ENCODE results near the gene LRBA. TPM values are rescaled to one million over a fixed set of nuclear protein-coding genes. Genes with fewer than 3 reads are reported as not detected.
A peak's percentile ranks its signal among the peaks of the same experiment; 100 is the strongest.

The LRBA gene
- total and polyA plus RNA-seq, 2 donors (not counting 3 experiments of a cell fraction or from before 2014, with no cell fraction given), result 18.0 to 35.1 TPM

- DNase-seq (ENCODE audit: low read depth, low spot score) (no peak), FAIRE-seq (no peak)
- intact Hi-C loops (cut with micrococcal nuclease) (loop anchor here (5.0 kb wide), 1 partner anchor 64 kb away; no protein-coding TSS in a partner anchor), dilution Hi-C loops (cut with MboI; ENCODE audit: extremely low pct_ligation_motif_present, low sequenced_read_pairs) (no loop called here)
- ChIA-PET POLR2A (no interaction called here), CTCF (no interaction called here)
- Histone ChIP-seq H3K27ac (ENCODE audit: insufficient read depth, low read depth, low read length) (peak overlapping the region; percentile 90), H3K36me3 (ENCODE audit: control insufficient read depth in 2 of 2, extremely low read depth in 1 of 2, insufficient read depth in 2 of 2, low read length in 2 of 2) (no peaks in the 10 kb centered on the region), H3K4me1 (ENCODE audit: control insufficient read depth, extremely low read depth, insufficient read depth, low read length) (peaks cover 44% of the 10 kb centered on the region), H3K4me2 (ENCODE audit: insufficient read depth, low read length) (peak overlapping the region; percentile 81), H3K9me1 (replicated peaks; ENCODE audit: control insufficient read depth, extremely low read depth, insufficient read depth, low read length) (no peaks in the 10 kb centered on the region), H2AFZ (ENCODE audit: low read depth, low read length) (no peak overlapping the region), H3K9ac (replicated peaks; ENCODE audit: extremely low read depth, insufficient read depth, low read length) (no peak overlapping the region), H3K4me3 (replicated peaks in 1 of 3; ENCODE audit: insufficient read depth in 1 of 3, low read depth in 1 of 3, low read length in 3 of 3) (no peak overlapping the region), H4K20me1 (replicated peaks; ENCODE audit: control insufficient read depth, extremely low read depth, insufficient read depth, low read length) (no peaks in the 10 kb centered on the region), H3K27me3 (ENCODE audit: control insufficient read depth in 2 of 2, insufficient read depth in 2 of 2, low read length in 2 of 2) (no peaks in the 10 kb centered on the region), H3K9me3 (replicated peaks; ENCODE audit: control insufficient read depth, insufficient read depth, low read length) (no peaks in the 10 kb centered on the region), H3K79me2 (ENCODE audit: control insufficient read depth, insufficient read depth, low read length) (no peaks in the 10 kb centered on the region)
- no peak for TF ChIP-seq POLR2AphosphoS5 (IDR thresholded peaks at IDR 0.05; ENCODE audit: insufficient read depth, low read depth, low read length)
- no peak for TF ChIP-seq GATA2 (IDR thresholded peaks at IDR 0.05; ENCODE audit: insufficient read depth, insufficient read length, low read depth, low read length)
- no peak for TF ChIP-seq CTCF (IDR thresholded peaks at IDR 0.05; ENCODE audit: extremely low read depth in 1 of 2, insufficient read depth in 1 of 2, low read depth in 1 of 2, low read length in 2 of 2)
- TF ChIP-seq MAX (IDR thresholded peaks at IDR 0.05; ENCODE audit: insufficient read depth, insufficient read length), result no peak
- no peak for TF ChIP-seq FOS (IDR thresholded peaks at IDR 0.05; ENCODE audit: borderline replicate concordance, insufficient read depth, low read length)
- TF ChIP-seq JUN (IDR thresholded peaks at IDR 0.05; ENCODE audit: borderline replicate concordance, insufficient read depth, insufficient read length, low read depth), result no peak
- no peak for TF ChIP-seq MYC (IDR thresholded peaks at IDR 0.05; ENCODE audit: low read depth, low read length)
- TF ChIP-seq POLR2A (IDR thresholded peaks at IDR 0.05; ENCODE audit: low read depth, low read length), result no peak
- TF ChIP-seq EZH2 (IDR thresholded peaks at IDR 0.05; ENCODE audit: borderline replicate concordance, low read depth, low read length, severe bottlenecking), result no peak
- no TSS peak for BruUV-seq (replicated peaks)
These were observed 779.2 kb downstream of the LRBA start for GRCh38 chr4:150235808-150236271.
